DOHH2 (cell line): ENCODE data around the gene NOC4L.
A peak's percentile ranks its signal among the peaks of the same experiment; 100 is the strongest.

ENCODE experiments used
- H3F3A ChIP-seq: fragments of 200-600 bp; sonication (generic), shearing (Covaris generic); 2 replicates; pipeline ENCODE4 v1.6.0; 2016; ENCODE audit warnings: antibody characterized with exemption, mild to moderate bottlenecking; ENCODE audit not compliant: control insufficient read depth, insufficient read depth
- H3K27ac ChIP-seq: fragments of 200-600 bp; sonication (generic); 2 replicates; pipeline ENCODE4 v1.5.1; 2014; ENCODE audit warnings: low read depth, mild to moderate bottlenecking, low read length, moderate library complexity
- H3K27me3 ChIP-seq: fragments of 200-600 bp; sonication (generic); 2 replicates; pipeline ENCODE4 v1.6.1; 2014; ENCODE audit warnings: mild to moderate bottlenecking, low read length, mixed read lengths; ENCODE audit not compliant: control insufficient read depth
- H3K36me3 ChIP-seq: fragments of 200-600 bp; sonication (generic); 2 replicates; pipeline ENCODE4 v1.6.1; 2014; ENCODE audit warnings: mild to moderate bottlenecking, low read length, moderate library complexity, mixed read lengths; ENCODE audit not compliant: control insufficient read depth
- H3K4me1 ChIP-seq: fragments of 200-600 bp; sonication (generic); 2 replicates; pipeline ENCODE4 v1.6.1; 2014; ENCODE audit warnings: mild to moderate bottlenecking, low read length, mixed read lengths; ENCODE audit not compliant: control insufficient read depth
- H3K4me2 ChIP-seq: fragments of 200-600 bp; sonication (generic); 2 replicates; pipeline ENCODE4 v1.6.0; 2014; ENCODE audit warnings: mild to moderate bottlenecking, low read length, moderate library complexity
- H3K4me3 ChIP-seq: fragments of 200-600 bp; sonication (generic); 2 replicates; pipeline ENCODE4 v1.5.1; 2014; ENCODE audit warnings: mild to moderate bottlenecking, low read length, mixed read lengths
- H3K79me2 ChIP-seq: fragments of 200-600 bp; sonication (generic); 2 replicates; pipeline ENCODE4 v1.6.1; 2014; ENCODE audit warnings: mild to moderate bottlenecking, low read length, mixed read lengths; ENCODE audit not compliant: control insufficient read depth
- H3K9me2 ChIP-seq: fragments of 200-600 bp; sonication (generic); replicated peaks from 2 replicates; pipeline ENCODE4 v1.6.1; 2014; ENCODE audit warnings: mild to moderate bottlenecking, low read length, mixed read lengths; ENCODE audit not compliant: control insufficient read depth
- H3K9me3 ChIP-seq: fragments of 200-600 bp; sonication (generic); 2 replicates; pipeline ENCODE4 v1.6.1; 2014; ENCODE audit warnings: antibody characterized with exemption, low read length, mixed read lengths; ENCODE audit not compliant: control insufficient read depth, insufficient read depth
- H4K20me1 ChIP-seq: fragments of 200-600 bp; sonication (generic); 2 replicates; pipeline ENCODE4 v1.6.0; 2014; ENCODE audit warnings: low read depth, mild to moderate bottlenecking, antibody characterized with exemption, low read length, moderate library complexity; ENCODE audit not compliant: control insufficient read depth, insufficient read depth
- CTCF ChIP-seq: fragments of 200-600 bp; sonication (generic); IDR thresholded peaks from one replicate; pipeline ENCODE4 v1.5.1; 2014; ENCODE audit warnings: antibody characterized with exemption, mild to moderate bottlenecking, low read depth, low read length; ENCODE audit not compliant: poor library complexity, severe bottlenecking
- EZH2phosphoT487 ChIP-seq: fragments of 200-600 bp; sonication (generic); IDR thresholded peaks from 2 replicates; pipeline ENCODE4 v1.6.1; 2017; ENCODE audit warnings: borderline replicate concordance, mild to moderate bottlenecking, antibody characterized with exemption, low read length, moderate library complexity, mixed read lengths

The NOC4L gene

DNA sequence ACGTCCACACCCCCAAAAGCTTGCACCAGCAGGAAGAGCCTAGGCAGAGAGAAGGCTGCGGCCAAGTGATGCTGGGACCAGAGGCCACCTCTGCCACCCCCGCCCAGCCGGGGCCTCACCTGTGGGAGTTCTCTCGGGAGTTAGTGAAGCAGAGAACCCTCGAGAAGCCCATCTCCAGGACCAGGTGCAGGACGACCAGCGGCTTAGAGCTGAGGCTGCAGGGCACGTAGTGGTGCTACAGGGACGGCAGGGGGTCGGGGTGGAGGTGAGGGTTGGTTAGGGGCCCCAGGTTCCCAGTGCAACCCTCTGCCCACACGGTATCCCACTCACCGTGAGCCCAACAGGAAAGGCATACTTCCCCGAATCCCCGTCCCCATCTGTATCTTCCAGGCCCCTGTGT lies 3.8 kb upstream of the NOC4L start:
- Histone ChIP-seq H4K20me1 (peaks cover 8% of the 10 kb centered on the region), H3K4me2 (no peak overlapping the region), H3K36me3 (peaks cover 53% of the 10 kb centered on the region), H3K4me3 (no peak overlapping the region), H3K27ac (no peak overlapping the region), H3K9me2 (no peaks in the 10 kb centered on the region), H3K9me3 (no peaks in the 10 kb centered on the region), H3F3A (peaks cover 11% of the 10 kb centered on the region; the same call in 1 of the 2 replicates), H3K79me2 (peaks cover 41% of the 10 kb centered on the region), H3K27me3 (no peaks in the 10 kb centered on the region), H3K4me1 (peaks cover 17% of the 10 kb centered on the region)
- TF ChIP-seq EZH2phosphoT487 (no peak), CTCF (no peak)

GRCh38 chr12:132140918-132141841 lies 3.1 kb upstream of the NOC4L start:
- Histone ChIP-seq H3K27me3 (no peaks in the 10 kb centered on the region), H4K20me1 (peaks cover 8% of the 10 kb centered on the region), H3K4me1 (peaks cover 19% of the 10 kb centered on the region), H3K9me2 (no peaks in the 10 kb centered on the region), H3K27ac (no peak overlapping the region), H3K4me3 (no peak overlapping the region), H3K36me3 (peaks cover 55% of the 10 kb centered on the region), H3K9me3 (no peaks in the 10 kb centered on the region), H3F3A (peaks cover 11% of the 10 kb centered on the region; the same call in 1 of the 2 replicates), H3K79me2 (peaks cover 48% of the 10 kb centered on the region), H3K4me2 (no peak overlapping the region)
- no peak for TF ChIP-seq CTCF
- TF ChIP-seq EZH2phosphoT487: no peak

- peaks cover 19% of the 10 kb centered on the region for H3K4me1 ChIP-seq
- H3K9me2 ChIP-seq: no peaks in the 10 kb centered on the region
- peaks cover 8% of the 10 kb centered on the region for H4K20me1 ChIP-seq
- peaks cover 65% of the 10 kb centered on the region for H3K36me3 ChIP-seq
- H3K27ac ChIP-seq: no peak overlapping the region
- peak overlapping the region; percentile 99; the same call in 1 of the 2 replicates for H3K4me3 ChIP-seq
- no peak for TF ChIP-seq EZH2phosphoT487
- TF ChIP-seq CTCF: no peak
- no peaks in the 10 kb centered on the region for H3K9me3 ChIP-seq
- peak overlapping the region; percentile 77 for H3K4me2 ChIP-seq
- peaks cover 58% of the 10 kb centered on the region for H3K79me2 ChIP-seq
- no peaks in the 10 kb centered on the region for H3K27me3 ChIP-seq
- H3F3A ChIP-seq: peaks cover 7% of the 10 kb centered on the region; the same call in 1 of the 2 replicates
Measured at GRCh38 chr12:132141976-132142678, 2.1 kb upstream of the NOC4L start.
